HG03196 (cell line): ENCODE data around the gene MBTPS1.

ENCODE experiments used
- ATAC-seq: cut with Tn5 transposase; IDR thresholded peaks from one replicate; pipeline ENCODE4 v1.9.1; 2021; ENCODE audit not compliant: unreplicated experiment

Gene MBTPS1

DNA sequence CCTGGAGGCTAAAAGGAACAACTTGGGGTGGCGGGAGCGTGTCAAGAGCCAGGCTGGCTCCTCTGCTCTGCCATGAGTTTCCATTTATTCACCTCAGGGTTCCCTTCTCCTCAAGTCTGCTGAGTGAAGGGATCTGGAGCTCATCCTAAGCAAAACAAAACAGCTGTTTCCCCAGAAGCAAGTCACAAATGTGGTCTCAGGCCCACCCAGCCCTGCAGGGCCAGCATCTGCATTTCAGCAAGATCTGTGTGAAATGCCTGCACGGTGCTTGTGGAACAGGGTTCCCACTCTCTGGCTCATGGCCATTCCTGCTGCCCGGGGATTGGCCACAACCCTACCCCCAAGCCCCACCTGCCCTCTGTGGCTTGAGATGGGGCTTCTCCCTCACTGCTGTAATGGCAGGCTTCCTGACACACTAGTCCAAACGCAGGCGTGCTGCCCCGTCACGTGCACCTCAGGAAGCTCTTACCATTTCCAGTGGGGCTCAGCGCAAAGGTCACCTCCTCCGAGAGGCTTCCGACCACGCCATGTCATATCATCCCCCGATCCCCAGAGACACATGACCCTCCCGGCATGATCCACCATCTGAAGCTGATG, 76.4 kb downstream of the MBTPS1 start:
- ATAC-seq = no peak

DNA sequence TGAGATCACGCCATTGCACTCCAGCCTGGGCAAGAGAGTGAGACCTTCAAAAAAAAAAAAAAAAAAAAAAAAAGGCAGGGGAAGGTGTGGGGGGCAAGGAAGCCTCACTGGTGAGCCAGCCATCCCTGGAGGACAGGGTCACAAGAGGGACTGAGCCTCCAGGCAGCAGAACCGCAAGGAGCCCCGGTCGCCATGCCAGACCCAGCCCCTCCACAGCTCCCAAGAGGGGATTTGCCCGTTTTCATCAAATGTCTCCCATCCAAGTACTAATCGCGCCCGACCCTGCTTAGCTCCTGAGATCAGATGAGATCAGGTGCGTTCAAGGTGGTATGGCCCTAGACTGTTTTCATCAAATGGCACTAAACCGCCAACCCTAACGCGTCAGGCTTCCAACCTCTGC, 77.0 kb downstream of the MBTPS1 start:
- ATAC-seq = no peak

DNA sequence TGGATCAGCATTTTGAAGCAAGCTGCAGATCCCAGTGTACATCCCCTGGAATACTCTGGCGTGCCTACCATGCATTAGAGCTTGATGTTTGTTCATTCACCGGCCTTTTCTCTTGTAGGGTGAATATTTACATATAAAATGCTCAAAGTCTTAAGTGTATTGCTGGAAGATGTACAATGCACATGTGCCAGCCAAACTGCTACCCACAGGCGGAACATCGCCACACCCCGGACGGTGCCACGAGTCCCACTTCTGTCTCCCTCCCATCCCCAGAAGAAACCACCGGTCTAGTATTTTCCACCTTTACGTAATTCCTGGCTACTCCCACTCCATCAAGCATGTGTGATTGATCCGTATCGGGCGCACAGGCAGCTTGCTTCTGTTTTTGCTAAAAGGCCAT, 78.3 kb downstream of the MBTPS1 start:
- ATAC-seq = no peak

DNA sequence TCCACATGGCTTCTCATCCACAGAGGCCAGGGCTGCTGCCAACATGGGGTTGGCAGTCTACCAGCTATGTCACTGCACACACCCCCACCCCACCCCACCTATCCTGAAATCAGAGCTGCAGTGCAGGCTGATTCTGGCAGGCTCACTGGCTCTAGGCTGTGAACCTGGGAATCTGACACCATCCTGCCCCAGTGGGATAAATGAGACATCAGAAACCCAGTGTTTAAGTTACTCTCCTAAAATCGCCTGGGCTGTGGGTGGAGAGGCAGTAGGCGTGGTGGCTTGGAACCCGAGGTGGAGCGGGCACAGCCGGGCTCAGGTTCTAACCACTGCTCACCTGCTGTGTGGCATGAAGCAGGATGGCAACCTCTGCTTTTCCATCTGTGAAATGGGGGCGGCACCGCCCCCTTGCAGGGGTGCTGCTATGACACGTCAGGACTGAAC, 79.7 kb downstream of the MBTPS1 start:
- no peak for ATAC-seq

DNA sequence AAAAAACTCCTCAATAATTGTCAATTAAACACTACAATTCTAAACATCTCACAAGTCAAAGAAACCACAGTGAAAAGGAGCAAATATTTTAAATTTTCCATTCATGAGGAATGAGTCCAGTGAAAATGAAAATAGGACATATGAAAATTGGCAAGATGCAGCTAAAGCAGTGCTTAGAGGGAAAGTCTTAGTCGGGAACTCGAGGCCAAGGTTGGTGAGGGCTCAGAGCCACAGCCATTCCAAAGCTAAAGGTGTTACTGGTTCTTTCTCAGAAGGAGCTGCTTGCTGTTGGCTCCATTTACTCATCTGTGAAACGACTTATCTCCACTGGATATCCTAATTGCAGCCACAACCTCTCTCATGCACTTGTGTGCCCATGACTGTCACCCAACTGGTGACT, 80.6 kb downstream of the MBTPS1 start:
- no peak for ATAC-seq

DNA sequence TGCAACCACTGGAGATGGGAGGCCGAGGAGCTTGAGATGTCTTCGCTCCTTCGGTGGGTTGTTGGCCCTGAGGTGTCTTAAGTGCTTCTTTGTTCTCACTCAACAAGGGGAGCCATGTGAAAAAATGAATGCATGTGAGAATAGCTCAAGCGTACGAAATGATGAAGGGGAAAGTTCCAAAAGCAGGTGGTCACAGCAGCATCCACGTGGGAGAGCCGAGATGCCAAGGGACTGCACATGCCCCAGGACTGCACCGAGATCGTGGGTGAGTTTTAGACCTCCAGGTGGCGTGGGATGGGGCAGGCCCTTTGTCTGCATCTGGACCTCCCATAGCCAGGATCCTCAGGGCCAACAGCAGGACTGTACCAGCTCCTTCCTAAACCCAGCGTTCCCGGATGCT, 82.2 kb downstream of the MBTPS1 start:
- no peak for ATAC-seq

DNA sequence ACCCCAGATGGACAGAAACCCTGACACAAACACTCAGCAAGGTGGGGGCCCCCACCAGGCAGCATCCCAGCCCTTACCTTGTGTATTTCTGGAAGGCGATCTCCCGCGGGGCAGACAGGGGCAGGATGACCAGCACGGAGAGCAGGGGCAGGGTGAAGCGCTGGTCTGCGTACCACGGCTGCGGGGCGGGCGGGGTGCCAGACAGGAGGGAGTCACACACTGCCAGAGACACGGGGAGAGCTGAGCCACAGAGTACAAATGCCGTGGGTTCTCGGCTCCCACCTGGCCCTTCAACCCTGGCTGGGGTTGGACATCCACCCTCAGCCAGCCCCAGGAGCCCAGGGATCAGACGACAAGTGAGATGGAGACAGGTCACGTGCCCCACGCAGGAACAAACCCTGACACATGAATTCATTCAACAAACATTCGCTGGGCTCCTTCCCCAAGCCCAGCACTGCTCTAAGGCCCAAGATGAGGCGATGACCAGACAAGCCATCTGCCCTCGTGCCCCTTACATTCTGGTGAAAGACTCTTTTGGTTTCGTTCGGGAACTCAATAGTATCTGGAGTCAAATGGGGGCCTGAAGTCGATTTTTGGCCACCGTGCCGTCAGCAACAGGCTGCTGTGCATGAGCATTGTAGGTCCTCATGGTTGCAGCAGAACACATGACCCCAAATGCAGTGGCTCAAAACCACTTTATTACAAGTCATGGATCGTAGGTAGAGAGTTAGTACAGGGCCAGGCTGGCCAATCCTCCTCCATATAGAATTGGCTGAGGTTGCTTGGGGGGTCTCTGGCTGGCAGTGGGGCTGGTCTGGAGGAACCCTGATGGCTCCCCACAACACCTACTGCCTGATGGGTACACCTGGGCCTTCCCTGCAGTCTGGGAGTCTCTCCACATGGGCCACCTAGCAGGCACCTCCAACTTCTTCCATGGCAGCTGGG, 83.2 kb downstream of the MBTPS1 start:
- ATAC-seq = no peak

DNA sequence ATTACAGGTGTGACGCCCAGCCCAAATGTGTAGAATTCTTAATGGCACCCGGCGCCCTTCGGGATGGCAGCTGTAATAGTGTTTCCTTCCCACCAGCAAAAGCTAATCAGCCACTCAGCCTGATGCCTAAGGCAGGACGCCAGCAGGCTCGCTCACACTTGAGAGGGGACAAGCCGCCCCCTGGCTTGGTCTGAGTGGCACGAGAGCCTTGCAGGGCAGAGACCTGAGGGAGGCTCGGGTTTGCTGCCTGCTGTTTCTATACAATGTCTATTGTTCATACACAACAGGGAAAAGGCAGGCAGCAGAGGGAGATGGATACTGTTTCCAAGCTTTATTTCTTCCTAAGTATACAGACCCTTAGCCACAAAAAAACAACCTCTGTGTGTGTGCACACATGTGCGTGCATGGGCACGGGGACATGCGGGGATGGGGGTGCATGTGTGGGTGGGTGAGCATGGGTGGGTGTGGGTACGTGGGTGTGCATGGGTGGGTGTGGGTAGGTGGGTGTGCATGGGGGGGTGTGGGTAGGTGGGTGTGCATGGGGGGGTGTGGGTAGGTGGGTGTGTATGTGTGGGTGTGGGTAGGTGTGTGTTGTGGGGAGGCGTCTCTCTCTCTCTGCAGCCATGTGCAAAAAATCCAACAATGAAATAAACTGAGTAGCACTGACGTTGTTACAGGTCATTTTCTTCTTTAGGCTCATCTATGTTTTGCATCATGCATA, 84.1 kb downstream of the MBTPS1 start:
- ATAC-seq = no peak

DNA sequence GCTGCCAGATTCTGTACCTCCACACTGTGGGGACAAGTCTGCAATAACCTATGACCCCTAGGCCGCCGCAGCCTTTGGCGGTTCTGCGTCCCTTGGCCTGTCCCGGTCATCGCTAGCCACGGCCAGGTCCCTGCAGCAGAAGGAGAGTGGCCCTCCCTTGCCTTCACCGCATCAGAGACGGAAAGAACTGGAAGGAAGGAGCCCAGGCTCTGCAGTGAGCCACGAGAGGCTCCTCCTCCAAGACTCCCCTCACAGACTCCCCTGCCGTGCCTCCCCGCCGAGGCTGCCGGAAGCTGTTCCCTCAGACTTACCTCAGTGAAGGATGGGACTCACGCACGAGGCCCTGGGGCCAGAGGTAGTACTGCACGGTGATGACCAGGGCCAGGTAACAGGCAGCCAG, 85.2 kb downstream of the MBTPS1 start:
- no peak for ATAC-seq

DNA sequence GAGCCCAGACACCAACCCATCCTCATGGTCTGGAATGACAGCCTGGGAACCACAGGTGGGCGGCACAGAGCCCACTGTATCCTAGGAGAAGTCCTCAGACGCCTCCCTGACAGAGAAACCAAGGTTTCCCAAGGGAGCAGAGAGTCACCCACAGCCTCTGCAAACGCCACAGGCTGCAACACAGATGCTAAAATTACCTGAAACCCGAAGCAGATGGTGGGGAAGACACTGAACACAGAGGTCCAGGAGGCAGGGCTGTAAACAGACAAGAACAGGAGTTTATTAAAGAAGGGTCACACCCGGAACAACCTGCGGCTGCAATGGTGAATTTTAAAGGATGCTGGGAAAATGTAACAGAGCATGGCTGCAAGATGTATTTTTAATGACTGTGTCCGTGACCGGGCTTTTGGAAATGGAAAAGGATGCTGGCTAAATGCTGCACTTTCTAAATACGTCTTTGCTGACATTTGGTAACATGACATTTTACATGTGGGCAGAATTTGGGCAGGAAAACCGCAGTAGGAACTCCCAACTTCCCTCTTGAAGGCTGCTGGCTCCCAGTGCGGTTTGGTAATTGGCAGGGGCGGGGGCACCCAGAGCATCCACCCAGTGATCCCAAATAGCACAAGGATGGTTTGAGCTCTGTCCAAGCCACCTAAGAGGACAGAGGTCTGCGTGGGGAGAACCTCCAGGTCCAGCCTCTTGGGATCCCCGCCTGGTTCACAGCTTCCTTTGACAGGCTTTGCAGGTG, 87.3 kb downstream of the MBTPS1 start:
- ATAC-seq = no peak

DNA sequence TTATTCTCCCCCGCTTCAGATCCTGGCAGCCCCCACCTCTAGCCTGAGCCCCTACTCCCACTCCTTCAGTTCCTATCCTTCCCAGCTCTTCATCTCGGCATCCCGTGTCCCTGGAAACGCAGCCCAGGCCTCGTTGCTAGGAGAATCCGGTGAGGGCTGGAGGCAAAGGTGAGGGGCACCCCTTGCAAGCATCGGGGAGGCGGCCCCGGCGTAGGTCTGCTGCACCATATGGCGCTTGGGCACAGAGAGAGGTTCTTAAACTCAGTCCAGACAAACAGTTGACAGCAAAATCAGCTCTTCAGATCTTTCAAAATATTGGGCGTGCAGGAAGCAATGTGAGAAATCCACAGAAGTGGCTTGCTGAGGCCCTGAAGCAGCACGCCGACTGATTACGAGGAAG, 89.1 kb downstream of the MBTPS1 start:
- no peak for ATAC-seq

DNA sequence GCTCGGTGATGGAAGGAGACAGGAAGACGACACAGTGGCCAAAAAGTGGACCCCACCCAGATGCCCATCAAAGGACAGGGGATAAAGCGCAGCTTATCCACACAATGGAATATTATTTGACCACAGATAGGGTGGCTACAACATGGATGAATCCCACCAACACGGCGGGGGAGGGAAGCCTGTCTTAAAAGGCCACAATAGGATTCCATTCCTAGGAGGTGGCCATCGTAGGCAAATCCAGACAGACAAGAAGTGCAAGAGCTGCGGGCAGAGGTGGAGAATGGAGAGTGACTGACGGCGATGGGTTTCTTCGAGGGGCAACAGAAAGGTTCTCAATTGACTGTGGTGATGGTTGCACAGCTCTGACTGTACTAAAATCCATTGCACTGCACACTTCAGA, 90.1 kb downstream of the MBTPS1 start:
- ATAC-seq = no peak

DNA sequence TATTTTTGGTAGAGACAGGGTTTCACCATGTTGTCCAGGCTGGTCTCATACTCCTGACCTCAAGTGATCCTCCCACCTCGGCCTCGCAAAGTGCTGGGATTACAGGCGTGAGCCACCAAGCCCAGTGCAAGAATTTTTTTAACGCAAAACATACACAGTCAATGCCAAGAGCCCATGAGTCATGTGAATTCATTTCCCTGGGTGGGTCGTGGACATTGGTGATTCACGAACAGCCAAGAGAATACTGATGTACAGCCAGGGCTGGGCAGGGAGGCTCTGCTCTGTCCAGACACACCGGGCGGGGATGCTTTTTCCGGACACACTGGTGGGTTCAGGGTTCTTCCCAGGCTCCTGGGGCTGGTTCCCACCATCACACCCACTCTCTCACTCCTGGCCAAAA, 91.9 kb downstream of the MBTPS1 start:
- ATAC-seq = no peak

DNA sequence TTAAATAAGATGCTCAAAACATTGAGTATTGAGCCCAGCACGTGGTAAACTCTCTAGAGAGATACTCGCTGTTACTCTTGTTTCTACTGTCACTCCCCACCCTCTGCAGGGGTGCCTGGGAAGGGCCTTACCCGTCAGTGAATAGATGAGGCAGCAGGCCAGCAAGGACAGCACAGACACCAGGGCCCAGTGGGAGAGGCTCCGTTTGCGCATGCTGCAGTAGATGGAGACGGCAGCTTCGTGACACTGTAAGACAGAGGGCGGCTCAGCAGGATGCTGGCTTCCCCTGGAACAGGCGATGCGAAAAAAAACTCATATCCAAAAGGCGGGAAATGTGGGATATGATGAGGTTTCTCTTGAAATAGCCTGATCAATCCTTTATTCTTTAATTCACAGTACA, 94.1 kb downstream of the MBTPS1 start:
- no peak for ATAC-seq

DNA sequence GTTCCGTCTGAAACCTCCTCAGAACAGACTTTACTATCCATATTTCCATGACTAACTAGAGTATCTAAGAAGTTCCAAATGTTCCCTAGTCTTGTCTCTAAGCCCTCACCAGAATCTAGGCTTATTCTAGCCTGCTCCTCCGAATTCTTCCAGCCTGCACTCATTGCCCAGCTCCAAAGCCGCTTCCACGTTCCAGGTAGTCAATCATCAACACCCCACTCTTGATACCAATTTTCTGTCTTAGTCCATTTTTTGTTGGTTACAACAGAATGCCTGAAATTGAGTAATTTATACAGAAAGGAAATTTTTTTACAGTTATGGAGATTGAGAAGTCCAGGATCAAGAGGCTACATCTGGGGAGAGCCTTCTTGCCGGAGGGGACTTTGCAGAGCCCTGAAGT, 95.3 kb downstream of the MBTPS1 start:
- no peak for ATAC-seq

DNA sequence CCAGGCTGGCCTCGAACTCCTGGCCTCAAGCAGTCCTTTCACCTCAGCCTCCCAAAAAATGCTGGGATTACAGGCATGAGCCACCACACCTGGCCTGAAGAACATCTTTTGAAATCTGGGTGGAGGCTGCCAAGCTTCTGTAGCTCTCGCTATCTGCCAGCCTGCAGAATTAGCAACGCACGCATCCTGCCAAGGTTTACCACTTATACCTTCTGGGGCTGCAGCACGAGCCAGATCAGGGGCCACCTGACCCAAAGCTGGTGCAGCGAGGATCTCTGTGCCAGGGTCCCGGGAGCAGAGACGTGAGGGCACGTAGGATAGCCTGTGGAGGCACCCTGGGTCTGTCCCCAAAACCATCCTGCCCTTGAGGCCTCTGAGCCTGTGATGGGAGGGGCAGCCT, 96.4 kb downstream of the MBTPS1 start:
- ATAC-seq = no peak

DNA sequence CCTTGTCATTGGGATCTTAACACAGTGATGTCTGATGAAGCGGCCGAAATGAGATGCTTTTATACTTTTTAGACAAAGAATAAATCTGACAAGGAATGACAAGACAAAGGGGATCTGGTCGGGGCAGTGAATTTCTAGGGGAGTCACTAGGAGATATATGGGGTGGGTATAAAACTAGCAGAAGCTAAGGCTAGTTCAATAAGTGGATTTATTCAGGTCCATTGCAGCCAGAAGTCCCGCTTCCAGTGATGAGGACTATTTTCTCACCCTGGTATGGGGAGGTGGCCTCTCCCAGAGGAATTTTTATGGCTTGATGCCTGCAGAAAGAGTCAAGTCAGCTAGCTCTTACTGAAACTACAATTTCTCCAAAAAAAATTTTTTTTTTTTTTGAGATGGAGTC, 98.0 kb downstream of the MBTPS1 start:
- no peak for ATAC-seq

DNA sequence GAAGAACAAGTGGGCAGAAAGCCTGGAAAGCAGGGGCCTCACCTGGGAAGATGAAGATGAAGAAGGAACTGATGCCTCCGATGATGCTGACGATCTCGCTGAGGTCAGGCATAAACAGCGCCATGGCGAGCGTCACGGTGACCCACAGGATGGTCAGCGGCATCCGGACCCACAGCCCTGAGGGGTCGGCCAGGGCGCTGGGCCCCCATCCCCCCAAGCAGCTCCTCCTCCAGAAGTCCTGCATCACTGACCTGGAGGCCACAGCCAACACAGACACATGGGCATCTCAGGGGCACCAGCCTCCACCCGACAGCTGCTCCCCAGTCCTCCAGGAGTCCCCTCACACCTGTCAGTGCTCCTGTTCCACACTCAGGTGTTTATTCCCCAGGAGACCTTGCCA, 100.3 kb downstream of the MBTPS1 start:
- no peak for ATAC-seq

DNA sequence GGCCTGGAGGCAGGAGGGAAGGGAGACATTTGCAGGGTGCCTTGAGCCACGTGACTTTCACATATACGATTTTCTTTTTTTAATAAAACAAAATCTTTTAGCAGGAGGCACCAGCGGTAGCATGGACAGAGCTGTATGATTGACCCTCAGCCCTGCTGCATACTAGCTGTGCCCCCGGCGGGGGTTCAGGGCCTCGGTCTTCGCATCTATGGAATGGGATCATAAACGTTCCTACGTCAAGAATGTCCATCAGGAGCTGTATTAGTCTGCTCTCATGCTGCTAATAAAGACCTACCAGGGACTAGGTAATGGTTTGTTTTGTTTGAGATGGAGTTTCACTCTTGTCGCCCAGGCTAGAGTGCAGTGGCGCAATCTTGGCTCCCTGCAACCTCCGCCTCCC, 101.3 kb downstream of the MBTPS1 start:
- ATAC-seq = no peak

DNA sequence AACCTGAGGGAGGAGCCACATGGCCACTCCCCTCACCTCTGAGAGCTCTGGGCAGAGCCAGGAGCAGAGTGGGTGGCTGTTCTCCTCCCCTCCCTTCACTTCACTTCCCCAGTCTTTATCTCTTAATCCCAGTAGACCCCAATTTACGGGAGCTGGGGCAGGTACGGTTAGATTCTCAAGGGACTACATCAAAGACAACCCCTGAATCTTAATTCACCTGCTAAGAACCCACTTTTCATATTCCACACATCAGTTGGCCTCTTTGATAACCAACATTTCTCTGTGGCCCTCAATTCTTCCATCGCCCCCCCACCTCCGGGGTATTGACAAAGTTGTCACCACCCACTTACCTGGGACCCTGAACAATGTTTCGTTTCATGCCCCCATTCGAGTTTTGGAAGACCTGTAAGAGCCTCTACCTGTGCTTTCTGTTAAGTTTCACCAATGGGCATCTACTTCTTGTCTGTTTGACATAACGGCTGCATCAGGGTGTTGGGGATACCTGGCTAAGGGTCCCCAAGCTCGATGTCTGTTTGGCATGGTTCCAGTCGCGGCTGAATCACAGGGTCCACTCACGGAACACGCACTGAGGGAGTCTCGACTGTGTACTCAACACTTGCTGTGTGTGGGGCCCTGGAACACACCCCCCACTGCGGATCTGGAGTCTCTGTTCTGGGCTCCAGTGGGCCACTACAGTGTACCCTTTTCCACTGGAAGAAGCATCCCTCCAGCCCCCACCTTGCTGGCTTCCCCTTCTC, 102.0 kb downstream of the MBTPS1 start:
- no peak for ATAC-seq
